Epithelial cell of proximal tubule (primary cell): Measurements from ENCODE around the gene PDIK1L. TPM values are rescaled to one million over a fixed set of nuclear protein-coding genes. Genes with fewer than 3 reads are reported as not detected.
A peak's percentile ranks its signal among the peaks of the same experiment; 100 is the strongest.

Source experiments
- DNase-seq: peaks from one replicate; pipeline ENCODE4 v3.0.0-alpha.2; 2011; ENCODE audit warnings: low read depth
- H3K4me3 ChIP-seq: 2 replicates; pipeline ENCODE4 v1.5.1; 2011; ENCODE audit warnings: low read depth, mild to moderate bottlenecking, low read length
- CTCF ChIP-seq: conservative IDR thresholded peaks from 2 replicates; pipeline ENCODE4 v1.5.1; 2012; ENCODE audit warnings: low read depth, mild to moderate bottlenecking, low read length
- total RNA-seq: library from RNA; depleted of rRNA; stranded (reverse); fragments of >200 nt; gene quantifications from 2 replicates; pipeline ENCODE4 v1.2.3, GENCODE V29; 2015

The PDIK1L gene
- total RNA-seq, 1 donor from 2014 or later, result 12.3 TPM

GRCh38 chr1:26138974-26139558, 27.4 kb downstream of the PDIK1L start:
- TF ChIP-seq CTCF, result no peak
- no peak for DNase-seq
- H3K4me3 ChIP-seq, result no peak overlapping the region

DNA sequence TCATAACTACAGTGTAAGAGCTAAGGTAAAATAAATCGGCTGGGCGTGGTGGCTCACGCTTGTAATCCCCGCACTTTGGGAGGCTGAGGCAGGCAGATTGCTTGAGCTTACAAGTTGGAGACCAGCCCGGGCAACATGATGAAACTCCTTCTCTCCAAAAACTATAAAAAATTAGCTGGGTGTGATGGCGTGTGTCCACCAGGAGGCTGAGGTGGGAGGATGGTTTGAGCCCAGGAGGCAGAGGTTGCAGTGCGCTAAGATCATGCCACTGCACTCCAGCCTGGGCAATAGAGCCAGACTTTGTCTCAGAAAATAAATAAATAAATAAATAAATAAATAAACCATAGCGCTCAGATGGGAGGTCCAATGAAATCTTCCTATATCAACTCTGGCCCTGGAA, 30.5 kb downstream of the PDIK1L start:
- no peak for TF ChIP-seq CTCF
- no peak for DNase-seq
- H3K4me3 ChIP-seq, result no peak overlapping the region

DNA sequence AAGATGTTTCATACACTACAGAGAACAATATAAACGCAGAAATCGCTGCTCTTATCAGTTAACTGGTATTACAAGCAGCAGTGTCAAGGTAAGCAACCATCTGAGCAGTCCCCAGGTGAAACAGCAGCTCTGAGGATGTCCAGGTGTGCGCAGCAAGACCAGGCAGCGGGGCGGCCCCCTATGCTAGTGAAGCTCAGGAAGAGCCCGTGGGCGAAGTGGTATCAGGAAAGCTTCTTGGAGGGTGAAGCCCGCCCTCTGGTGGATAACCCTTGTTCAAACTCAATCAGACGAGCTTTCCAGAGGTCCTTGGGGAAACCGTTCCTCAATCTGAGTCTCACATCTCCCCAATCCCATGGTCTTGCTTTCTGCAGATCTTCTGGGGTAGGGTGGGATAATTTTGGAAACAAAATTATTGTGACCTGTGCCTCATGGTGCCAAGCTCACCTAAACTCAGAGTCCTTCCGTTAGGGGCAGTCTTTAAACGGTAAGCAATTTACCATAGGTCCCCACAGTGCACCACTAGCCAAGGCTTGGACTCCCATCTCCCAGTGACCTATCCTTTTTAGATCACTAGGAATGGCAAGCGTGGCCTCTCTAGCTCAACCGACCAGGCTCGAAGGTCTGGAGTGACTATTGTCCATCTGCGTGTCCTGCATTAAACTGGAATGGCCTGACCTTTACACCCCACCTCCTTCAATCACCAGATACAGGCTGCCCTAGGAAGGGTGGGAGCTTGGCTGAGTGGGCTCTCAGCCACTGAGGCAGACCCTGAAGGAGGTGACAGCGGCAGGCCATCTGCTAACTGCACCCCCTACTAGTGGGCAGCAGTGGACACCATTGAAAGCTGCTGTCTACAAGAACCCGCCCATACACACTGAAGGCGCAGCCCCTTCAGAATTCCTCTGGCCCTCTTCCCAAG, 33.7 kb downstream of the PDIK1L start:
- DNase-seq, result peak; percentile 29
- TF ChIP-seq CTCF, result peak; percentile 80
- no peak overlapping the region for H3K4me3 ChIP-seq

- no peak for DNase-seq
- H3K4me3 ChIP-seq, result no peak overlapping the region
- TF ChIP-seq CTCF, result no peak
These were observed 34.3 kb downstream of the PDIK1L start for GRCh38 chr1:26145960-26146294.

DNA sequence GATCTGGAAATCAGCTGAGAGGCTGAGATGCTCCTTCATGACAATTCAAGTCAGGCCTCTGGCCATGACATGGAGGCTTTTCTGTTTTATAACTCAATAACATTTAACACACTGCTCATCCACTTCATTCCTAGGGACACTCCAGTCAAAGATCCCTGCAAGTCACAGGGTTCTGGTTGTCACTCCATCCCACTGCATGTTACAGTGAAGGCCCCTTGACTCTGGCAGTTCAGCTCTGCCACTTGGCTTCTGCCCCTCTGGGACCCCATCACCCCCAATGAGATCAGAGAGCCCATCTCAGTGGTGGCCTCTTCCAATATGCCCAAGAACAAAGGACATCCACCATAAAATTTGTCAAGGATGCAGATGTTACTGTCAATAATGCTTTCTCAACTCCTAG, 37.3 kb downstream of the PDIK1L start:
- no peak for DNase-seq
- no peak overlapping the region for H3K4me3 ChIP-seq
- no peak for TF ChIP-seq CTCF

DNA sequence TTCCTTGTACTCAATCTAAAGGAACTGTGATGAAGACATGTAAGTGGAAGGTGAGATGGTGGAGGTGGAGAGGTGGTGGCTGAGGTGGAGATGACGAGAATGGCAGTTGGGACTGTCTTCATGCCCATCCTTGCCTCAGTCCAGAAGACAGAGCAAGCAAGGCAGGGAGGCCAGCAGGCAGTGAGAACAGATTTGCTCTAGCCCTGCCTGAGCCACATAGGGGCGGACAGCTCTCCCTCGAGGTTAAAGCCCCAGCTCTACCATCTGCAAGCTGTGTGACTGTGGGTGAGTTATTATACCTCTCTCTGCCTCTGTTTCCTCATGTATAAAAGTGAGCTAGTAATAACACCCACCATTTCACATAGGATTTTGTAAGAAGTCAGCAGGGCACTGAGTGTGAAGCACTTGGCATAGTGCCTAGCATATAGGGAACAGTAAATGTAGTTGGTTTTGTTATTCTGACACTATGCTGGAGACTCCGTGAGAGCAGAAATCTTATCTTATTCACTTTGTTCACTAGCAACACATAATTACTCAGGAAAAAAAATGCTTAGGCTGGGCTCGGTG, 42.4 kb downstream of the PDIK1L start:
- no peak for DNase-seq
- no peak for TF ChIP-seq CTCF
- no peak overlapping the region for H3K4me3 ChIP-seq

- no peak for DNase-seq
- no peak for TF ChIP-seq CTCF
- no peak overlapping the region for H3K4me3 ChIP-seq
These were observed 43.1 kb downstream of the PDIK1L start for GRCh38 chr1:26154750-26155149.
